Stomach smooth muscle (tissue), 2 donors: ENCODE measurements around the gene RACGAP1.

Experiments
- H3K27ac ChIP-seq: one replicate; pipeline ENCODE4 v1.7.0; 2013; ENCODE audit warnings: mild to moderate bottlenecking, low read length, inconsistent platforms
- H3K27me3 ChIP-seq, 2 donors: one replicate each; pipeline ENCODE4 v1.7.0; 2013; ENCODE audit warnings: low read length in 2 of 2; ENCODE audit not compliant: insufficient read depth in 2 of 2, control insufficient read depth in 1 of 2
- H3K36me3 ChIP-seq, 2 donors: one replicate each; pipeline ENCODE4 v1.7.0; 2013; ENCODE audit warnings: low read length in 2 of 2; ENCODE audit not compliant: control insufficient read depth in 2 of 2, insufficient read depth in 2 of 2
- H3K4me1 ChIP-seq: one replicate; pipeline ENCODE4 v1.7.0; 2013; ENCODE audit warnings: low read length; ENCODE audit not compliant: control insufficient read depth, insufficient read depth
- H3K4me3 ChIP-seq, 2 donors: one replicate each; pipeline ENCODE4 v1.7.0; 2013; ENCODE audit warnings: low read length in 2 of 2
- H3K9ac ChIP-seq, 2 donors: one replicate each; pipeline ENCODE4 v1.7.0; 2013; ENCODE audit warnings: low read length in 2 of 2, mild to moderate bottlenecking in 1 of 2
- H3K9me3 ChIP-seq, 2 donors: one replicate each; pipeline ENCODE4 v1.7.0; 2013; ENCODE audit warnings: low read length in 2 of 2; ENCODE audit not compliant: control insufficient read depth in 2 of 2
- donor health status: healthy.
- donor health status: Pancreatic carcinoma.

RACGAP1 gene

DNA sequence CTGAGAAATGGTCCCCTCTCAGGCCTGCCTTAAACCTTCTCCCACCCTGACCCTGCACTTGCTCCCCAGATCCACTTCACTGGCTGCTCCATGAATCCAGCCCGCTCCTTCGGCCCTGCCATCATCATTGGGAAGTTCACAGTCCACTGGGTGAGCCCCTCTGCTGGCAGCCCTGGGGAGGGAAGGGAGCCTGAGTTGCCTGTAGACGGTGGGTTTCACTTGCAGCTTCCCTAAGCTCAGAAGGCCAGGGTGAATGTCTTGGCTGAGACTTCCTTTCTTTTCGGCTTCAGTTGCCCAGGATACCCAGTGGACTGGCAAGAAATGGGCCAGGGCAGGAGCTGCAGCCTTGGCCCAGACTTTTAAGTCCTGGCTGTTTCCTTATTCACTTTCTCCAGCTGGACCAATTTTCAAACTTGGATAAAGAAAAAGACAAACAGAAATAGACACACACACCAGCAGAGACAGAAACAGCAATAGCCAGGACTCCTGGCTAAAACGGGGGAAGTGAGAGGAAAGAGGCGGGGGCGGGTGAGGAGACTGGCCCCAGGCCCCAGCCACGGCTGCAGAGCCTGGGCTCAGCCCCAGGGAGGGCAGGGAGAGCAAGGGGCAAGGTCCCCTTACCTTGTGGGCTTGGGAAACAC is 50.5 kb downstream of the RACGAP1 start:
- Histone ChIP-seq H3K4me3 (peak overlapping the region; percentile 21 to 40), H3K9me3 (no peaks in the 10 kb centered on the region), H3K9ac (peak overlapping the region; percentile 31 to 42), H3K4me1 (peaks cover 20% of the 10 kb centered on the region), H3K27ac (peak overlapping the region; percentile 64), H3K27me3 (no peaks in the 10 kb centered on the region), H3K36me3 (no peaks in the 10 kb centered on the region)

DNA sequence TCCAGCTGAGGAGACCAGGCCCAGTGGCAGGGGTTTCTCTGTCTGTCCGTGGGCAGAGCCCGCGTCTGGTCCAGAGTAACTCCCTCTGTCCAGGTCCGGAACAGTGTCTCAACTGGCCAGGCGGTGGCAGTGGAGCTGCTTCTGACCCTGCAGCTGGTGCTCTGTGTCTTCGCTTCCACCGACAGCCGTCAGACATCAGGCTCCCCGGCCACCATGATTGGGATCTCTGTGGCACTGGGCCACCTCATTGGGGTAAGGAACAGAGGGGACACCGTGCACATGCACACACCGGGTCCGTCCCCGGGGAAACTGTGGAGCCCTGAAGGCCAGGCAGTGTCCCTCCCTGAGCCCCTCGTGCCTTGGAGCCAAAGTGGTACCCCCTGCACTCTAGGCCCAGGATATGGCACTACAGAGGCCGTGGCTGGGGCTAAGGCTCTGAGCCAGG is 51.0 kb downstream of the RACGAP1 start:
- Histone ChIP-seq H3K4me1 (peaks cover 20% of the 10 kb centered on the region), H3K9ac (no peak overlapping the region), H3K27ac (peak overlapping the region; percentile 64), H3K9me3 (no peaks in the 10 kb centered on the region), H3K4me3 (peak overlapping the region; percentile 21 to 35), H3K27me3 (no peaks in the 10 kb centered on the region), H3K36me3 (no peaks in the 10 kb centered on the region)

DNA sequence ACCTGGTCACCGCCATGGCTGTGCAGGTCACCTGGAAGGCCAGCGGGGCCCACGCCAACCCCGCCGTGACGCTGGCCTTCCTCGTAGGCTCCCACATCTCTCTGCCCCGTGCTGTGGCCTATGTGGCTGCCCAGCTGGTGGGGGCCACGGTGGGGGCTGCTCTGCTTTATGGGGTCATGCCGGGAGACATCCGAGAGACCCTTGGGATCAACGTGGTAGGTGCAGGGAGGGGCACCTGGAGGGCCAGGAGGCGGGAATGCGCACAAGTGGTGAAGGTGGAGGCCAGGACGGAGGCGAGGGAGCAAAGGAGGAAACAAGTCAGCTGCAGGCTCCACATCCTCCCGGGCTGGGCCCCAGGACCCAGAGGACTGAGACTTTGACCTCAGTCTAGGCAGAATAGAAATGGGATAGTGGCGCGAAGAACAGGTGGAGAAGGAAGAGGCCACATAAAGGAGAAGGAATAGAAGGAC is 51.9 kb downstream of the RACGAP1 start:
- Histone ChIP-seq H3K9ac (no peak overlapping the region), H3K36me3 (no peaks in the 10 kb centered on the region), H3K4me3 (no peak overlapping the region), H3K4me1 (peaks cover 20% of the 10 kb centered on the region), H3K27me3 (peaks cover under 1 to 6% of the 10 kb centered on the region in 2 donors), H3K9me3 (no peaks in the 10 kb centered on the region), H3K27ac (no peak overlapping the region)

DNA sequence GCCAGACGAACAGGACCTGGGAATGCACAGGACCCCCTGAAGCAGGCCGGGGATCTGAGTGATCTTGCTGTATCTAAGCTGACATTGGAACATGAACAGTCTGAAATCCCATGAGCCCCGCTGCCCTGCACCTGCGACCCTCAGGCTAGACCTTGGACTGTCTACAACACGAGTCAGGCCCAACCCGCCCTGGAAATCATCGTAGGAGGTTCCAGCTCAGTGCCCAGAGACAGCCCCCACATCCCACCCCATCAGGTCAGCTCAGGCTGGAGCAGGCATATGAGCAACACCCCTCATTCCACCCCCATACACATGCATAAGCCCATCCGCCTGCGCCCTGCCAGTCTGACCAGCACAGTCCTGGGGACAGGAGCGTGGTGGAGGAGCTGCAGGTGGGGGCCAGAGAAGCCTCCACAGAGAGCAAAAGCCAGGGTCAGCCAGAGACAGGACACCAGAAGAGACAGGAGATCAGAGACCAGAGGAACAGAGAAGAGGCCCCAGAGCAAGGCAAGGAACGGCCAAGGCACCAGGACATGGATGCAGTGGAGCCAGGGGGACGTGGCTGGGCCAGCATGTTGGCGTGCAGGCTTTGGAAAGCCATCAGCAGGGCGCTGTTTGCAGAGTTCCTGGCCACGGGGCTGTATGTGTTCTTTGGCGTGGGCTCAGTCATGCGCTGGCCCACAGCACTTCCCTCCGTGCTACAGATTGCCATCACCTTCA is 52.5 kb downstream of the RACGAP1 start, which contains the start of gene AQP6:
TSS of gene AQP6 (plus strand) at position 307 of the 720 bp plus-strand sequence. CDS start at position 534, 227 bp downstream.
- peaks cover 21% of the 10 kb centered on the region for H3K4me1 ChIP-seq
- no peak within 1 kb of the TSS for H3K9ac ChIP-seq
- no peak within 1 kb of the TSS for H3K4me3 ChIP-seq
- H3K9me3 ChIP-seq: no peaks in the 10 kb centered on the region
- no peak within 1 kb of the TSS for H3K27ac ChIP-seq
- H3K27me3 ChIP-seq: peaks cover 4 to 9% of the 10 kb centered on the region in 2 donors
- H3K36me3 ChIP-seq: no peaks in the 10 kb centered on the region

DNA sequence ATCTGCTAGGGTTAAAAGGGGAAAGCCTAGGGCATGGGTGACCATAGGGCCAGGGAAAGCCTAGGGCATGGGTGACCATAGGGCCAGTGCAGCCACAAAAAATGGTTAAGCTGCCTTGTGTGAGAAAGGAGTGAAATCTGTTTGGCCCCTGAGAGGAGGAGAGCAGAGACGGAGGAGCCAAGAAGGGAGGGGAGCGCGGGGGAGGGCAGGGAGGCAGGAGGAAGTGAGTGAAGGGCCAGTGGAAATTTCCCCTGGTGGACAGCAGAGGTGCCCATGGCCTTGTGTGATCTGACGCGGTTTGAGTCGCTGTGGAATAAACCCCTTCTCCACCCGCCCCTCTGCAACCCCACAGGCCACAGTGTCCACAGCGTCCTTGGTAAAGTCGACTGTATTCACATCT is 53.2 kb downstream of the RACGAP1 start:
- H3K4me1 ChIP-seq: peaks cover 27% of the 10 kb centered on the region
- no peak overlapping the region for H3K4me3 ChIP-seq
- H3K9ac ChIP-seq: no peak overlapping the region
- no peaks in the 10 kb centered on the region for H3K9me3 ChIP-seq
- no peak overlapping the region for H3K27ac ChIP-seq
- no peaks in the 10 kb centered on the region for H3K36me3 ChIP-seq
- H3K27me3 ChIP-seq: peaks cover 4 to 11% of the 10 kb centered on the region in 2 donors

DNA sequence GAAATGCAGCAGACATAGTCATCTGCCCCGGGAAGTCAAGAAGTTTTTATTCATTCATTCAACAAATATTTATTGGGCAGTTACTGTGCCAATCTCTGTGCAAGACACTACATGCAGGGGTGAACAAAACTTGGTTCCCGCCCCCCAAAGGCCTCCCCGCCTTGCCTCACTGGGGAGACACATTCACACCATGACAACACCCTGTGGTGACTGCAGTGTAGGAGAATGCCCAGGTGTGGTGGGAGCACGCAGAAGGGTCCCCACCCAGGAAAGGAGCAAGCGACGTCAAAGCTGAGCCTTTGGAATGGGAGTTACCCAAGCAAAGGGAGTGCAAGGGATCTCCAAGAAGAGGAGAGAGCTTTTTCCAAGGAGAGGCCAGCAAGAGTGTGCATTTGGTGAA is 54.2 kb downstream of the RACGAP1 start:
- Histone ChIP-seq H3K4me1 (peaks cover 33% of the 10 kb centered on the region), H3K36me3 (no peaks in the 10 kb centered on the region), H3K9ac (no peak overlapping the region), H3K27ac (no peak overlapping the region), H3K4me3 (no peak overlapping the region), H3K27me3 (peaks cover 4 to 11% of the 10 kb centered on the region in 2 donors), H3K9me3 (no peaks in the 10 kb centered on the region)

DNA sequence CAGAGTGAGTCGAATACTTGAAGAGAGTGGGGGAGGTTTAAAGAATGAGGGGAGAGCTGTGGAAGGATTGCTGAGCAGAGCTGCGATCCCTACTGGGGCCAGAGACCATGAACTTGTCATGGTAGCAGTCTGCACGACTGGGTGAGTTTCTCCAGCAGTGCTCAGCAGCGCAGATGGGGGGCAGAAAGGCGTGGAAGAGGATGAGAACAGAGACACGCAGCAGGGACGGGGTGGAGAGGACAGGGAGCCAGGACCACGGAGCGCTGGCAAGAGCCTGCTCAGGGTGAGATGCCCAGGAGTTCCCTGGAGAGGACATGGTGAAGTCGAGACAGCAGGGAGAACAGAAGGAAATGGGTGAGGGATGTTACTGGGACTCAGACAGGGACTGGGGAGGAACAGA is 54.6 kb downstream of the RACGAP1 start:
- peaks cover 32% of the 10 kb centered on the region for H3K4me1 ChIP-seq
- peaks cover 4 to 11% of the 10 kb centered on the region in 2 donors for H3K27me3 ChIP-seq
- H3K4me3 ChIP-seq: no peak overlapping the region
- H3K9me3 ChIP-seq: no peaks in the 10 kb centered on the region
- no peak overlapping the region for H3K9ac ChIP-seq
- no peak overlapping the region for H3K27ac ChIP-seq
- no peaks in the 10 kb centered on the region for H3K36me3 ChIP-seq

DNA sequence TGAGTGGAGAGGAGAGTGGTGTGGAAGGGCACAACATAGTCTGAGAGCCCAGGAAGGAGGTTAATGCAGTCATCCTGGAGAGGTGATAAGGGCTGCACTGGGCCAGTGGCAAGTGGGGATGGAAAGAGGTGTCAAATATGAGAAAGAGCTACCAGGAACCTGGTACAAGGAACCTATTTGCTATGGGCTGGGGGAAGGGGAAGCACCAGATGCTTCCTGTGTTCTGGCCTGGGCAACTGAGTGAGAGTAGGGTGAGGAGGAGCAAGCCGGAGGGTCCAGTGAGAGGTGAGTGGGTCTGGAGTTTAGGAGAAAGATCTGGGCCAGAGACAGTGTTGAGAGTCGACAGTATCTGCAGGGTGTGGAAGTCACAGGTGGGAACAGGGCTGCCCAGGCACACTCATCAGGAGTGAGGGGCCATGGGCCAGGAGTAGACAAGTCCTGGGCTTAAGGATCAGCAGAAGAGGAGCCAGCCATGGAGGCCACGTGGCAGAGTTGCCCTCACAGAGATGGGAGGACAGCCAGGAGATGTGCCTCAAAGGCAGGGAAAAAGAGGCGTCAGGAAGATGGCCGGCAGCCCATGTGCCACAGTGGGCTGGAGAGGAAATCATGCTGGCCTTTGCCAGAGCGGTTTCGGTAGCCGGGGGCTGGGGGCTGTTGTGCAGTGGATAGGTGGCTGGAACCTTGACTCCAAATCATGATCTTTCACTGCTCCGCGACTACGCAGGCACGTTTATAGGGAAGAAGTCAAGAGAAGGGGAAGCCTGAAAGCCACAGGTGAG is 55.5 kb downstream of the RACGAP1 start:
- Histone ChIP-seq H3K36me3 (no peaks in the 10 kb centered on the region), H3K27me3 (peaks cover 4 to 11% of the 10 kb centered on the region in 2 donors), H3K4me3 (no peak overlapping the region), H3K27ac (no peak overlapping the region), H3K9ac (no peak overlapping the region), H3K4me1 (peaks cover 24% of the 10 kb centered on the region), H3K9me3 (no peaks in the 10 kb centered on the region)

DNA sequence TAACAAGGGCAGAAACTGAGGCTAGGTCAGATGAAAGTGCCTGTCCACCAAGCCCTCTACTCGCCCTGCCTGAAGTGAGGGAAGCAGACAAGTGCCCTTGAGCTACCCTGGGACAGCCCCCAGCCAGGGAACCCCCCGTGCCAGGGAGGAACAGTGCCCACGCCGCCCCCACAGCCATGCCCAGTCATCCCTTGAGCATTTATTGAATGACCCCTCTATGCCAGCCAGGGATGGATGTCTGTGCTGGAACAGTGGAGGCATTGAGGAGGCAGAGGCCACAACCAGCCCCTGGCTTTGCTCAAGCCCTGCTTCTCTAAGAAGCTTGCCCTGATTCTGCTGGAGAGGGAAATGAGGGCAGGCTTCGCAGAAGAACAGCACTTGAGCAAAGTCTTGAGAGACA is 56.3 kb downstream of the RACGAP1 start:
- Histone ChIP-seq H3K36me3 (no peaks in the 10 kb centered on the region), H3K4me3 (no peak overlapping the region), H3K4me1 (peaks cover 16% of the 10 kb centered on the region), H3K27me3 (peaks cover 4 to 11% of the 10 kb centered on the region in 2 donors), H3K9ac (no peak overlapping the region), H3K27ac (no peak overlapping the region), H3K9me3 (no peaks in the 10 kb centered on the region)

DNA sequence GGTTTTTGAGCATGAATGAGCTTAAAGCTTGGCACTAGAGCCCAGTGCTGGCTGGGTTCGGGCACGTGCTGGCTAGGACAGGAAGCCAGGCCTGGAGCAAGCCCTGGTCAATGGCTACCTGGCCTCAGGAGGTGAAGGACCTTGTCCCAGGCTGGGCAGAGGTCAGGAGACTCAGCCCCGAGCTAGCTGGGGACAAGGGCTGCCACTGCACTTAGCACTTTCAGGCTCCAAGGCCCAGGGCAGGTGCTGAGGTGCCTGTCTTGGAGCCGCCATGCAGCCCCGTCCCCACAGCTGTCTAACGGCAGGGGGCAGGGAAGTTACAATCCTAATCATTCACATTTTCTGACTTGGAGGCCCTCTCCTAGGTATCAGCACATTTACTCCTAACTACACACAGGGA is 56.8 kb downstream of the RACGAP1 start:
- H3K36me3 ChIP-seq: no peaks in the 10 kb centered on the region
- no peak overlapping the region for H3K9ac ChIP-seq
- peaks cover 14% of the 10 kb centered on the region for H3K4me1 ChIP-seq
- H3K9me3 ChIP-seq: no peaks in the 10 kb centered on the region
- H3K27me3 ChIP-seq: peaks cover 4 to 11% of the 10 kb centered on the region in 2 donors
- no peak overlapping the region for H3K4me3 ChIP-seq
- H3K27ac ChIP-seq: no peak overlapping the region
